ENCODE measurements around the gene EFCC1.

The EFCC1 gene

GRCh38 chr3:129001101-129001805 lies at the start of gene EFCC1:
Gene EFCC1, plus strand, starts transcription at chr3:129001304. Its CDS starts 325 bp downstream, at chr3:129001629.
- in situ Hi-C loops (cut with HindIII; ENCODE audit: low sequenced_read_pairs): no loop called here

- in situ Hi-C loops (cut with HindIII; ENCODE audit: low sequenced_read_pairs): no loop called here
Measured at GRCh38 chr3:128956440-128956839, 44.7 kb upstream of the EFCC1 start.

DNA sequence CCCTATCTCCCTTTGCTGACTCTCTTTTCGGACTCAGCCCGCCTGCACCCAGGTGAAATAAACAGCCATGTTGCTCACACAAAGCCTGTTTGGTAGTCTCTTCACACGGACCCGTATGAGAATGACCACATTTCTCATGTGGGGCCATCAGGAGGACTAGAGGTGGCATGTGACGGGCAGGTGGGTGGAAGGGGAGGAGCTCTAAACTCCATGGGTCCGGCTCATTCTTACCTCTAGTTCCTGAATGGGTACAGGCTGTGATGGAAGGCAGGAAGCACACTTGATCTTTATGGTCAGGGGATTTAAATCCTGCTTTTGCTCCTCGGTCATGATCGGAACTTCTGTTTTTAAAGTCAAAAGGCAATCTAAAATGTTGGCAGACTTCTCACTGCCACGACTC lies 35.8 kb upstream of the EFCC1 start:
- in situ Hi-C loops (cut with HindIII; ENCODE audit: low sequenced_read_pairs): no loop called here

DNA sequence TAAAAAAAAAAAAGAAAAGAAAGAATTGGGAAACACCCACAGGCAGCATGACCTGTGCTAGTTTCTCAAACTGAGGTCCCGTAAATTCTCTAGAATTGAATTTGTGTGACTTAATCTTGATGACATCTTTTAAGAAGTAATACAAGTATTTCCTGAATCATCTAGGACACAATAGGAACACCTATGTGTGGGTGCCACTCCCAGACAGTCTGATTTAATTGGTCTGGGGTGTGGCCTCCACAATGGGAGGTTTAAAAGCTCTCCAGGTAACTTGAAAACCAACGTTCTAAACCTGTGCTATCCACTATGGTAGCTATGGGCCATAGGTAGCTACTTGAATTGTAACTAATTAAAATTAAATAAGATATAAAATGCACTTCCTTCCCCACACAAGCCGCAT lies 35.3 kb upstream of the EFCC1 start:
- in situ Hi-C loops (cut with HindIII; ENCODE audit: low sequenced_read_pairs): no loop called here

- in situ Hi-C loops (cut with HindIII; ENCODE audit: low sequenced_read_pairs): no loop called here
Measured at GRCh38 chr3:128967748-128968355, 33.3 kb upstream of the EFCC1 start.

- in situ Hi-C loops (cut with HindIII; ENCODE audit: low sequenced_read_pairs): no loop called here
Measured at GRCh38 chr3:128969993-128970739, 30.9 kb upstream of the EFCC1 start.

DNA sequence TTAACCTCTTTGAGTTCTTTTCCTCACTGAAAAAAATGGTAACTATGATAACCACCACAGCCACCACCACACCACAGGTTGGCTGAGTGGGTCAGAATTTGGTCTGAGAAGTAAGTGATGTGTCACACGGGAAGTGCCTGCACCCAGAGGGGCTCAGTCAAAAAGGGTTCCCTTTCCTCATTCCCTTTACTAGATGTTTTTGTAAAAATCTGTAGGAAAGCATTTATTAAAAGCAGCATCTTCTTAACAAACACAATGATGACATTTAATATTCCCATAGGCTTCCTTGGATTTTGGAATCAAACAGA lies 30.4 kb upstream of the EFCC1 start:
- in situ Hi-C loops (cut with HindIII; ENCODE audit: low sequenced_read_pairs): no loop called here

- in situ Hi-C loops (cut with HindIII; ENCODE audit: low sequenced_read_pairs): no loop called here
Measured at GRCh38 chr3:128971421-128972100, 29.5 kb upstream of the EFCC1 start.

GRCh38 chr3:128973988-128974564 lies 27.0 kb upstream of the EFCC1 start:
- in situ Hi-C loops (cut with HindIII; ENCODE audit: low sequenced_read_pairs): no loop called here

- in situ Hi-C loops (cut with HindIII; ENCODE audit: low sequenced_read_pairs): no loop called here
Measured at GRCh38 chr3:128975276-128975675, 25.8 kb upstream of the EFCC1 start.

DNA sequence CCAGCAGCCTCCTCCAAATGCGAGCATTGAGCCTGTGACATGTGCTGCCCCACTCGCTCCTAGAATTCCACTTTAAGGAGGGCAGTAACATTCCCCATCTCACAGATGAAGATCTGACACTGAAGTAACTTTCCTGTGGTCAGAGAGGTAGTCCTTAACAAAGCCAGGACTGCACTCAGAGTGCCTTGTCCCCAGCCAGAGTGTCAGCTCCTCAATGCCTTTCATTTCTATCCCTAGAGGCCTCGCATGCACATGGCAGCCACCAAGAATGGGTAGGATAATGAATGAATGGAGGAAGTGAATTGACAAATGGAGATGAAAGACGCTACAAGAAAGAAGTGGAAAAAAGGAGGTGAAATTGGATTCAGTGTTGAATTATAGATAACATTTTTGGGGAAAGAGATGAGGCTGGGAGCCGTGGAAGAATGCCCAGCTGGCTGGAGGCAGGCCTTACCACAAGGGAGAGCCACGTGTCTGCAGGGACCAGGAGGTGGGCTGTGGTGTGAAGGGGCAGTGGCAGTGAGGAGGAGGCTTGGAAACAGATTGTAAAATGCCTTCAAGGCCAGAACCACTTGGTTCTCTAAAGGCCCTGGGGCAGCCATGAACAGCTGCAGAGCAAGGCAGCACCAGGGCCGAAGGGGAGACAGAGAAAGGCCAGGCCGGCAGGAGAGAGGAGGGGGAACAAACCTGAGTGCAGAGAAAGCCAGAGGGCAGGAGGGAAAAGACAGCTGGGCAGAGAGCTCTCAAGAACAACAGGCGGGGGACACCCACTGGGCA lies 17.6 kb upstream of the EFCC1 start:
- in situ Hi-C loops (cut with HindIII; ENCODE audit: low sequenced_read_pairs): no loop called here

GRCh38 chr3:128984596-128984995 lies 16.5 kb upstream of the EFCC1 start:
- in situ Hi-C loops (cut with HindIII; ENCODE audit: low sequenced_read_pairs): no loop called here

DNA sequence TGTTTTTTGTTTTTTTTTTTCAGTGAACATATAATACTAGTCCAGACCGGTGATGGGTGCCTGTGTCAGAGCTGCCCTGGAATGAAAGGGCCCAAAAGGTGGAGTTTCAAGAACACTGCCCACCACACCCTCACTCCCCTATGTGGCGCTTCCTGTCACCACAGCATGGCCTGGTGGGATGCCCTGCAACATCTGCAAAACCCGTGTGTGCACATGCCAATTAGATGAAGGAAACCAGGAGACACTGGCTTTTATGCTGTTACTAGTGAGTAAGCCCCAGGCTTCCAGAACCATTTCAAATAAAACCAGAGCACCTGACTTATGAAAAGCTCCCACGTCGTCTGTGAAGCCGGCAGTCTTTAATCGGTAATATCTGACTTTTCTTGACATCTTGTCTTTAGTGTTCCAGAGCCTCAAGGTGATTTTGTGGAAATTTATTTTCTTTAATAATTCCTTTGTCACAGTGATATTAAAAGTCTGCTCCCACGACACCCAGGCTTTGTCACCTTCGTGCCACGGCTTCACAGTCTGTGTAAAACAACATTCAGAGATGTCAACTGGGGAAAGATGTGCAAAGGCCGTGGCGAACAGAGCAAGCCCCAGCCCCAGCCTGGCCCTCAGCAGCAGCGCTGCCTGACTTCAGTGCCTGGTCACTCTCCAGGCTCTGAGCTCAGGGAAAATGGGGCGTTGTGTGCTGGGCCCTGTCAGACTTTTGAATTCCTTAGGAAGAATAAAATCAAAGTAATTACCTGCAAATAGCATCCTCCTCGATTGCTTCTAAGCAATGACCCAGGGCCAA lies 13.6 kb upstream of the EFCC1 start:
- in situ Hi-C loops (cut with HindIII; ENCODE audit: low sequenced_read_pairs): no loop called here

GRCh38 chr3:128988286-128988685 lies 12.8 kb upstream of the EFCC1 start:
- in situ Hi-C loops (cut with HindIII; ENCODE audit: low sequenced_read_pairs): no loop called here

GRCh38 chr3:128991355-128991895 lies 9.7 kb upstream of the EFCC1 start:
- in situ Hi-C loops (cut with HindIII; ENCODE audit: low sequenced_read_pairs): loop anchor here (10.0 kb wide), 2 partner anchors 123 to 243 kb away; no protein-coding TSS in a partner anchor

- in situ Hi-C loops (cut with HindIII; ENCODE audit: low sequenced_read_pairs): loop anchor here (10.0 kb wide), 2 partner anchors 122 to 242 kb away; no protein-coding TSS in a partner anchor
Measured at GRCh38 chr3:128992926-128993460, 8.1 kb upstream of the EFCC1 start.

DNA sequence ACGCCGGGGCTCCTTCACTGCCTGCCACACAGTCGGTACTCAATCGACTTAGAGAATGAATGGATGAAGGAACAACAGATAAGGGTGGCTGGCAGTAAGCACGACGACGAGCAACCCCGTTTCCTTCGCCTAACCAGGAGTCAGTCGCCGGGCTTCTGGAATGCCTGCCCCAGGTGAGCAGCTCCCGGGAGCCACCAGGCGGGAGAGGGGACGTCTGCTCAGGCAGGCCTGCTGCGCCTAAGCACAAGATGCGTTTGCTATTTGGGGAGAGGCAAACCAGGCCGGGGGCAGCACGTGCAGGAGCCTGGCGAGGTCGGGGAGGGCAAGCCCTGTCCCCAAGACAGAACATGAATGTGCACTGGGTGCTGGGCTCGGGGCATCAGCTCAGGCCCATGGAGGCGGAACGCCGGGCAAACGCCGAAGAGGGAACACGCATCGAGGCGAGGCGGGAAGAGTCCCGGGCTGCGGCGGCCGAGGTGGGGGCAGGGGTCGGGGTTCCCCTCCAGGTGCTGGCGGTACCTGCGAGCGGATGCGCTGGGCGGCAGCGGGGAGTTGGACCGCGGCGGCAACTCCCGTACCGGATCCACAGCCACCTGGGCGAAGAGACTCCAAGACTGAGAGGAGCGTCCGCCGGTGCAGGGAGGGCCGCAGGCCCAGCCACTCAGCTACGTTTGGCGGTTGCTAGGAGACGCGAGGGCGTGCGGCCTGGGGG lies 7.5 kb upstream of the EFCC1 start, which contains the start of gene CFAP92:
Gene CFAP92, minus strand, starts transcription at position 616 of the 712 bp plus-strand sequence. CDS start 772 bp downstream, outside the sequence.
- in situ Hi-C loops (cut with HindIII; ENCODE audit: low sequenced_read_pairs): loop anchor here (10.0 kb wide), 2 partner anchors 121 to 241 kb away; no protein-coding TSS in a partner anchor

DNA sequence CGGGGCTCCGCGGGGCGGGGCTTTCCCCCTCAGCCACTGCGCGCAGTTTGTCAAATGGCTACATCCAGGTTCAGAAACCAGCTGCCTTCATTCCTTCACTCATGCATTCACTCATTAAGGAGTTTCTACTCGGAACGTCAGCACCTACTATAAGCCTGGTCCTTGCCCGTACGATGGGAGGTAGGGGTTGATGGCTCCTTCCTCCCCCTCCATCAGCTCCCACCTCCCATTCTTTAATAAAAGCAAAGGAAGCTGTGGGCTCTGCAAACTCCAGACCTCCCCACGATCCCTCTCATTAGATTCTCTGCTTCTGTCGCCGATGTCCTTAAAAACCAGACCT lies 7.0 kb upstream of the EFCC1 start:
- in situ Hi-C loops (cut with HindIII; ENCODE audit: low sequenced_read_pairs): loop anchor here (10.0 kb wide), 2 partner anchors 121 to 241 kb away; no protein-coding TSS in a partner anchor

All from DLD1 (cell line).